T-cell (primary cell): ENCODE measurements around the gene CDK18. TPM values are rescaled to one million over a fixed set of nuclear protein-coding genes. Genes with fewer than 3 reads are reported as not detected.

Experiments
- ATAC-seq, 4 experiments: fragments of 200-7000 bp in 3 of 4; fragments of 150-1000 bp in 1 of 4; cut with Tn5 transposase; replicated peaks in 1 of 4; 1 replicate in 3 of 4; 2 replicates in 1 of 4; pipeline ENCODE4 v1.10.0; 2021; ENCODE audit warnings: moderate library complexity in 3 of 4, mild to moderate bottlenecking in 2 of 4, moderate number of reproducible peaks in 1 of 4
- CTCF ChIA-PET, 2 donors: fragments of 300-600 bp; sonication (Branson Sonifier 250); formaldehyde crosslinking; loops; one replicate each; lab custom pipeline; 2022; ENCODE audit warnings: antibody characterized with exemption in 2 of 2; lab: Charles Lee
- POLR2A ChIA-PET, 2 donors: fragments of 300-600 bp; sonication (Branson Sonifier 250); formaldehyde crosslinking; loops; one replicate each; lab custom pipeline; 2022; ENCODE audit warnings: antibody characterized with exemption in 2 of 2; lab: Charles Lee
- DNase-seq, 35 experiments: peaks; one replicate each; pipeline versions ENCODE4 v3.0.0 to v3.0.0-alpha.2; 2013 to 2023
- H3K27ac ChIP-seq: one replicate; pipeline ENCODE4 v1.5.1; 2013; ENCODE audit warnings: low read length
- H3K27me3 ChIP-seq, 2 experiments: replicated peaks in 1 of 2; 1 replicate in 1 of 2; 2 replicates in 1 of 2; pipeline versions ENCODE4 v1.6.1 to v1.7.0; 2013; ENCODE audit warnings: low read length in 1 of 2, mixed read lengths in 1 of 2; ENCODE audit not compliant: control insufficient read depth in 2 of 2, insufficient read depth in 2 of 2; ENCODE audit errors: extremely low read depth in 1 of 2
- H3K36me3 ChIP-seq, 2 donors: 1 replicate in 1 of 2; 2 replicates in 1 of 2; pipeline versions ENCODE4 v1.6.1 to v1.7.0; 2013; ENCODE audit warnings: low read length in 1 of 2; ENCODE audit not compliant: control insufficient read depth in 2 of 2, insufficient read depth in 1 of 2; ENCODE audit errors: extremely low read depth in 1 of 2
- H3K4me1 ChIP-seq, 2 experiments: 1 replicate in 1 of 2; 2 replicates in 1 of 2; pipeline versions ENCODE4 v1.6.1 to v1.7.0; 2013; ENCODE audit warnings: low read length in 2 of 2, mixed read lengths in 1 of 2; ENCODE audit not compliant: insufficient read depth in 2 of 2, control insufficient read depth in 1 of 2; ENCODE audit errors: extremely low read depth in 1 of 2
- H3K4me3 ChIP-seq, 2 donors: 1 replicate in 1 of 2; 2 replicates in 1 of 2; pipeline versions ENCODE4 v1.5.1 to v1.7.0; 2013; ENCODE audit warnings: mild to moderate bottlenecking in 2 of 2, low read length in 1 of 2, moderate library complexity in 1 of 2; ENCODE audit not compliant: control insufficient read depth in 1 of 2; ENCODE audit errors: extremely low read depth in 1 of 2
- H3K9me3 ChIP-seq: 2 replicates; pipeline ENCODE4 v1.7.0; 2013
- H3K27ac Mint-ChIP-seq, 2 donors: one replicate each; pipeline ENCODE4 v1.8.0; 2020 to 2021; ENCODE audit warnings: mild to moderate bottlenecking in 2 of 2, mixed read lengths in 2 of 2
- H3K27me3 Mint-ChIP-seq, 2 donors: one replicate each; pipeline ENCODE4 v1.8.0; 2021 to 2022; ENCODE audit warnings: mixed read lengths in 2 of 2
- H3K36me3 Mint-ChIP-seq: one replicate; pipeline ENCODE4 v1.8.0; 2021; ENCODE audit warnings: mixed read lengths
- H3K4me1 Mint-ChIP-seq, 3 donors: one replicate each; pipeline ENCODE4 v1.8.0; 2020 to 2022; ENCODE audit warnings: mixed read lengths in 3 of 3, mild to moderate bottlenecking in 1 of 3
- H3K4me3 Mint-ChIP-seq, 3 donors: one replicate each; pipeline ENCODE4 v1.8.0; 2020 to 2022; ENCODE audit warnings: mild to moderate bottlenecking in 3 of 3, mixed read lengths in 3 of 3, moderate library complexity in 3 of 3
- H3K9me3 Mint-ChIP-seq, 3 donors: one replicate each; pipeline ENCODE4 v1.8.0; 2020 to 2022; ENCODE audit warnings: mixed read lengths in 3 of 3
- WGBS: methylation state at CpG from one replicate; pipeline ENCODE4 v1.1.5; 2013; ENCODE audit warnings: missing lambda C conversion rate; ENCODE audit not compliant: insufficient coverage; 5-methylcytosine and 5-hydroxymethylcytosine counted together
- total RNA-seq, 35 experiments: library from RNA in 6 of 35; stranded (reverse) in 6 of 35; fragments of 120-200 nt in 1 of 35; gene quantifications; one replicate each; pipeline versions ENCODE4 v1.2.1 to v1.2.4 and lab custom pipeline; 2013 to 2026

Gene CDK18
- total RNA-seq, 5 donors from 2014 or later (not counting 1 experiment from before 2014, with no cell fraction given), result 1.7 to 4.6 (median 2.1) TPM

- no peaks in the 10 kb centered on the region for H3K36me3 ChIP-seq
- DNase-seq, result peak in 1 of 35 experiments; percentile 13
- H3K4me3 ChIP-seq, result no peak overlapping the region
- H3K27me3 ChIP-seq, result peaks cover 6 to 34% of the 10 kb centered on the region in 2 experiments
- H3K9me3 ChIP-seq, result no peaks in the 10 kb centered on the region
- WGBS, result 60% methylated on average over 1 of the region's 5 CpGs
- Mint-ChIP-seq H3K27me3 (peaks cover 49% of the 10 kb centered on the region in 2 donors), H3K9me3 (peaks cover 0 to 13% (median 10%) of the 10 kb centered on the region in 3 donors), H3K4me1 (peaks cover 0 to 4% (median 4%) of the 10 kb centered on the region in 3 donors), H3K27ac (no peak overlapping the region), H3K4me3 (no peak overlapping the region), H3K36me3 (no peaks in the 10 kb centered on the region)
- H3K4me1 ChIP-seq, result peaks cover 0 to 8% of the 10 kb centered on the region in 2 experiments
- no peak for ATAC-seq
- CTCF ChIA-PET, result interaction anchor here in 1 of 2 donors (0.9 kb wide), 1 partner anchor 31 kb away, joined by 4 read pairs; no protein-coding TSS in a partner anchor
- no peak overlapping the region for H3K27ac ChIP-seq
- POLR2A ChIA-PET, result no interaction called here
These were observed 59.5 kb downstream of the CDK18 start for GRCh38 chr1:205563927-205564441.

- H3K36me3 ChIP-seq, result no peaks in the 10 kb centered on the region
- Mint-ChIP-seq H3K4me3 (no peak overlapping the region), H3K9me3 (peaks cover 0 to 10% (median 9%) of the 10 kb centered on the region in 3 donors), H3K27me3 (peaks cover 50 to 57% of the 10 kb centered on the region in 2 donors), H3K36me3 (no peaks in the 10 kb centered on the region), H3K27ac (no peak overlapping the region), H3K4me1 (peaks cover 0 to 5% (median 4%) of the 10 kb centered on the region in 3 donors)
- POLR2A ChIA-PET, result no interaction called here
- H3K27ac ChIP-seq, result no peak overlapping the region
- no peaks in the 10 kb centered on the region for H3K9me3 ChIP-seq
- peaks cover 4 to 47% of the 10 kb centered on the region in 2 experiments for H3K27me3 ChIP-seq
- no peak overlapping the region for H3K4me3 ChIP-seq
- 83% methylated on average over 1 of the region's 3 CpGs for WGBS
- ATAC-seq, result no peak
- DNase-seq, result no peak
- CTCF ChIA-PET, result no interaction called here
- H3K4me1 ChIP-seq, result peaks cover 0 to 9% of the 10 kb centered on the region in 2 experiments
These were observed 61.3 kb downstream of the CDK18 start for GRCh38 chr1:205565799-205566198.

- Histone ChIP-seq H3K27me3 (peaks cover 4 to 59% of the 10 kb centered on the region in 2 experiments), H3K4me1 (peaks cover 0 to 9% of the 10 kb centered on the region in 2 experiments), H3K27ac (no peak overlapping the region), H3K36me3 (no peaks in the 10 kb centered on the region), H3K9me3 (no peaks in the 10 kb centered on the region), H3K4me3 (no peak overlapping the region)
- Mint-ChIP-seq H3K4me3 (peak overlapping the region in 1 of 3 donors; percentile 57), H3K9me3 (no peaks in the 10 kb centered on the region), H3K36me3 (no peaks in the 10 kb centered on the region), H3K4me1 (peaks cover 0 to 5% (median 4%) of the 10 kb centered on the region in 3 donors), H3K27ac (no peak overlapping the region), H3K27me3 (peaks cover 51 to 64% of the 10 kb centered on the region in 2 donors)
- ATAC-seq, result no peak
- peak in 1 of 35 experiments; percentile 24 for DNase-seq
- POLR2A ChIA-PET, result interaction anchor here in 1 of 2 donors (0.5 kb wide), 1 partner anchor 16 kb away, joined by 7 read pairs; no protein-coding TSS in a partner anchor
- CTCF ChIA-PET, result no interaction called here
- 86% methylated on average over 5 of the region's 6 CpGs for WGBS
These were observed 63.2 kb downstream of the CDK18 start for GRCh38 chr1:205567716-205568115.

GRCh38 chr1:205568135-205568468 lies 63.6 kb downstream of the CDK18 start:
- no peaks in the 10 kb centered on the region for H3K36me3 ChIP-seq
- no peak overlapping the region for H3K27ac ChIP-seq
- Mint-ChIP-seq H3K36me3 (no peaks in the 10 kb centered on the region), H3K9me3 (no peaks in the 10 kb centered on the region), H3K27me3 (peaks cover 53 to 68% of the 10 kb centered on the region in 2 donors), H3K4me3 (peak overlapping the region; percentile 57 to 63 (median 57)), H3K27ac (no peak overlapping the region), H3K4me1 (peaks cover 0 to 5% (median 4%) of the 10 kb centered on the region in 3 donors)
- DNase-seq, result peak in 1 of 35 experiments; percentile 1
- no peak overlapping the region for H3K4me3 ChIP-seq
- ChIA-PET POLR2A (interaction anchor here in 1 of 2 donors (0.5 kb wide), 1 partner anchor 16 kb away, joined by 7 read pairs; no protein-coding TSS in a partner anchor), CTCF (no interaction called here)
- ATAC-seq, result no peak
- peaks cover 4 to 59% of the 10 kb centered on the region in 2 experiments for H3K27me3 ChIP-seq
- peaks cover 0 to 9% of the 10 kb centered on the region in 2 experiments for H3K4me1 ChIP-seq
- no peaks in the 10 kb centered on the region for H3K9me3 ChIP-seq
- no CpG with 5 or more reads among the region's 5 CpGs for WGBS

GRCh38 chr1:205568469-205569361 lies 64.2 kb downstream of the CDK18 start:
- Mint-ChIP-seq H3K27ac (no peak overlapping the region), H3K27me3 (peaks cover 50 to 67% of the 10 kb centered on the region in 2 donors), H3K36me3 (no peaks in the 10 kb centered on the region), H3K9me3 (no peaks in the 10 kb centered on the region), H3K4me1 (peaks cover 0 to 5% (median 4%) of the 10 kb centered on the region in 3 donors), H3K4me3 (peak overlapping the region; percentile 57 to 63 (median 57))
- Histone ChIP-seq H3K4me3 (peak overlapping the region in 1 of 2 donors; percentile 20), H3K36me3 (no peaks in the 10 kb centered on the region), H3K27ac (no peak overlapping the region), H3K9me3 (no peaks in the 10 kb centered on the region), H3K27me3 (peaks cover 4 to 60% of the 10 kb centered on the region in 2 experiments), H3K4me1 (peaks cover 0 to 9% of the 10 kb centered on the region in 2 experiments)
- WGBS, result 1% methylated on average over 72 of the region's 90 CpGs
- ChIA-PET POLR2A (no interaction called here), CTCF (interaction anchor here (0.6 to 1.1 kb wide), 2 partner anchors 90 to 349 kb away, joined by 3 to 4 read pairs; no protein-coding TSS in a partner anchor)
- DNase-seq (peak in 2 of 35 experiments; percentile 20 to 23), ATAC-seq (peak; percentile 25 to 68 (median 62))
